Testis (tissue), 3 donors: ENCODE data around the gene BMAL1. TPM values are rescaled to one million over a fixed set of nuclear protein-coding genes. Genes with fewer than 3 reads are reported as not detected.
A peak's percentile ranks its signal among the peaks of the same experiment; 100 is the strongest.

ENCODE experiments used
- DNase-seq: peaks from one replicate; pipeline ENCODE4 v3.0.0-alpha.2; 2019
- H3K27ac ChIP-seq, 2 donors: fragments of 200-600 bp; sonication (generic); one replicate each; pipeline ENCODE4 v1.5.1; 2019
- H3K27me3 ChIP-seq: fragments of 200-600 bp; sonication (generic); one replicate; pipeline ENCODE4 v1.5.1; 2019
- H3K36me3 ChIP-seq: fragments of 200-600 bp; sonication (generic); one replicate; pipeline ENCODE4 v1.5.1; 2017; ENCODE audit warnings: low read depth; ENCODE audit errors: missing control alignments
- H3K4me1 ChIP-seq: fragments of 200-600 bp; sonication (generic); one replicate; pipeline ENCODE4 v1.5.1; 2019
- H3K4me3 ChIP-seq, 2 donors: fragments of 200-600 bp; sonication (generic); one replicate each; pipeline ENCODE4 v1.5.1; 2017 to 2019
- H3K9me3 ChIP-seq: fragments of 200-600 bp; sonication (generic); one replicate; pipeline ENCODE4 v1.5.1; 2017
- POLR2A ChIP-seq: fragments of 450-650 bp; IDR thresholded peaks from one replicate; pipeline ENCODE4 v1.6.1; 2017; ENCODE audit warnings: antibody characterized with exemption, mild to moderate bottlenecking, moderate library complexity
- WGBS, 2 donors: methylation state at CpG; one replicate each; pipeline ENCODE4 v1.1.5; 2018; 5-methylcytosine and 5-hydroxymethylcytosine counted together
- intact Hi-C: fragments of 100-400 bp; cut with DNase I; formaldehyde crosslinking; loops from one replicate; pipeline ENCODE4 v1.15.1; 2023; ENCODE audit warnings: low total_unique reads
- polyA plus RNA-seq: library from polyadenylated mRNA; stranded (reverse); fragments of 350-450 nt; fragmentation: Illumina TruSeq; extraction: RNeasy Lipid Tissue Mini Kit (QIAGEN cat#74804); gene quantifications from one replicate; pipeline ENCODE4 v1.2.3, GENCODE V29; 2014; ENCODE audit warnings: low read depth, low replicate concordance; ENCODE audit not compliant: insufficient read depth
- total RNA-seq, 2 donors: library from RNA; depleted of rRNA; stranded (reverse); fragments of >200 nt; gene quantifications; one replicate each; pipeline ENCODE4 v1.2.3, GENCODE V29; 2016
- TF ChIP-seq, protein P1 (sequence below), 3 experiments: fragments of 450-650 bp in 2 of 3; fragments of 200-600 bp in 1 of 3; sonication (generic) in 1 of 3; IDR thresholded peaks; one replicate each; pipeline ENCODE4 v1.5.1; 2016 to 2019; ENCODE audit warnings: antibody characterized with exemption in 3 of 3, mild to moderate bottlenecking in 2 of 3, moderate library complexity in 1 of 3

The BMAL1 gene
- total and polyA plus RNA-seq, 3 donors from 2014 or later: 21.5 to 40.3 (median 35.7) TPM

DNA sequence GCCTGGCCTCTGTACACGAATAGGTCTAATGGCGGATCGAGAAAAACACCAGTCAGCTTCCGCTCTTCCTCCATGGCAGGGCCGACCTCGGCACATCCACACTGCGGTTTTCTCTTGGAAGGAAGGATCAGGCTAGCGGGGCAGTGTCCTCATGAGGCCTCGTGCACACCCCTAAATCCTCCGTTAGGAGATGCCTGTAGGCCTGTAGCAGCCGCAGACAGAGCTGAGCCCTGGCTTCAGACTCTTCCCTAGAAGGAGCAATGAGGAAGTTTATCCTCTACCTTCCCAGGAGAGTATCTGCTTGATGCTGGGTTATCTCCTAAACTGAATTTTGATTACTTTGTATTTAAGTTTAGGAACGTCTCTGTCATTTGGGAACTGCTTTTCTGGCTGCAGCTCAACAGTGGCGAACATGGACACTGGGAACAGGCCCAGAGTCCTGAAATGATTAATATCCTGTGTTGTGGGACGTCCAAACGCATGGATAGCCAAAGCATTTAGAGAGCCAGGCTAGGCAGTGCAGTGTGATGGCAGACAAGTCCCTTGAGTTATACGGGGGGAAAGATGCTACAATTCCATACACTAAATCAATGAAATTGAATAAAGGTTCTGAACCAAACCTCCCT lies 16.5 kb upstream of the BMAL1 start:
- TF ChIP-seq, protein P1, sequence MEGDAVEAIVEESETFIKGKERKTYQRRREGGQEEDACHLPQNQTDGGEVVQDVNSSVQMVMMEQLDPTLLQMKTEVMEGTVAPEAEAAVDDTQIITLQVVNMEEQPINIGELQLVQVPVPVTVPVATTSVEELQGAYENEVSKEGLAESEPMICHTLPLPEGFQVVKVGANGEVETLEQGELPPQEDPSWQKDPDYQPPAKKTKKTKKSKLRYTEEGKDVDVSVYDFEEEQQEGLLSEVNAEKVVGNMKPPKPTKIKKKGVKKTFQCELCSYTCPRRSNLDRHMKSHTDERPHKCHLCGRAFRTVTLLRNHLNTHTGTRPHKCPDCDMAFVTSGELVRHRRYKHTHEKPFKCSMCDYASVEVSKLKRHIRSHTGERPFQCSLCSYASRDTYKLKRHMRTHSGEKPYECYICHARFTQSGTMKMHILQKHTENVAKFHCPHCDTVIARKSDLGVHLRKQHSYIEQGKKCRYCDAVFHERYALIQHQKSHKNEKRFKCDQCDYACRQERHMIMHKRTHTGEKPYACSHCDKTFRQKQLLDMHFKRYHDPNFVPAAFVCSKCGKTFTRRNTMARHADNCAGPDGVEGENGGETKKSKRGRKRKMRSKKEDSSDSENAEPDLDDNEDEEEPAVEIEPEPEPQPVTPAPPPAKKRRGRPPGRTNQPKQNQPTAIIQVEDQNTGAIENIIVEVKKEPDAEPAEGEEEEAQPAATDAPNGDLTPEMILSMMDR (IDR thresholded peaks at IDR 0.05): no peak
- no peak for TF ChIP-seq POLR2A
- DNase-seq: peak; percentile 26
- intact Hi-C loops: no loop called here

DNA sequence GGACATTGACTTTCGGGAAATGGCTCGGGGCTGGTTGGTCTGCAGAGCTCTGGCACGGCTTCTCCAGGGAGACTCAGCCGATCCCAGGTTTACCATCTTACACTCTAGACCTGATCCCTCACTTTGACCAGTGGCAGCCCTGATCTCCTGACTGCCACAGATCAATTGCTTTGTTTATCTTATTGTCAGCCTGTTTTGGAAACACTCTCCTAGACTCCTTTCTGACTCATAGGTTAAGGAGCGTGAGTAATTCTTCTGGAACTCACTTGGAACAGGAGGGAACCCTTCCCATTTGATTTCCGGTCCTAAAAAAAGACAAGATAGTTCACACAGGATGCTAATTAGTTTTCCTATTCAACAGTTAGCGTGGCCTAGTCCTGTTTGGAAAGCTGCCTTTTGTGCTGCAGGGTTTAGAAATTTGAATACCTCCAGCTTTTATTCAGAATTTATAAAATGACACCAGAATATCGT lies 16.0 kb upstream of the BMAL1 start:
- intact Hi-C loops: no loop called here
- no peak for TF ChIP-seq POLR2A
- TF ChIP-seq, protein P1 (IDR thresholded peaks at IDR 0.05): no peak
- Histone ChIP-seq H3K9me3 (no peaks in the 10 kb centered on the region), H3K27ac (peak overlapping the region in 1 of 2 donors; percentile 16), H3K36me3 (no peaks in the 10 kb centered on the region), H3K27me3 (no peaks in the 10 kb centered on the region), H3K4me1 (peaks cover 13% of the 10 kb centered on the region), H3K4me3 (no peak overlapping the region)
- DNase-seq: no peak
- WGBS, 2 donors: 33 to 40% methylated on average over 8 of the region's 8 CpGs

More for the DNA sequence above, 16.5 kb upstream of the BMAL1 start:
- no peaks in the 10 kb centered on the region for H3K36me3 ChIP-seq
- no peak overlapping the region for H3K4me3 ChIP-seq
- no peaks in the 10 kb centered on the region for H3K27me3 ChIP-seq
- peaks cover 13% of the 10 kb centered on the region for H3K4me1 ChIP-seq
- H3K27ac ChIP-seq: peak overlapping the region in 1 of 2 donors; percentile 16
- H3K9me3 ChIP-seq: no peaks in the 10 kb centered on the region
- WGBS, 2 donors: 38 to 60% methylated on average over 16 of the region's 16 CpGs

DNA sequence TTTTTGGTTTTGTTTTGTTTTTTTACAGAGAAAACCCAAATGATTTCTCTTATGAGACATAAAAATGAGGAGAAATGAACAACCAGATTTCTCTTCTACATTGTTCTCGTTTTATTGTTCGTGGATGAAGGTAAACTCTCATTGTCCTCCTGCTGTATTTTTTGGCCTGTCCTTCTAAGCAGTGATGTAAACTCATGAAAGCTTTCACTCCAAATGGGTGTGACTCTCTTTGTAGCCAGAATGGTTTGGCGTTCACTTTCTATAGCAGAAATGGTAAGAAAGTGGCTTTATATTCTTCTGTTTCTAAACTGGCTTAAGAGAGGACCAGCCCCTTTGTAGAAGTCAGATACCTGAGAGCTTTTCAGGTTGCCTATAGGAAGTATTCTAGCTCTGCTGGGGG lies 15.5 kb upstream of the BMAL1 start:
- Histone ChIP-seq H3K4me3 (no peak overlapping the region), H3K36me3 (no peaks in the 10 kb centered on the region), H3K27ac (peak overlapping the region in 1 of 2 donors; percentile 15), H3K9me3 (no peaks in the 10 kb centered on the region), H3K27me3 (no peaks in the 10 kb centered on the region), H3K4me1 (peaks cover 13% of the 10 kb centered on the region)
- DNase-seq: no peak
- intact Hi-C loops: no loop called here
- WGBS, 2 donors: 61 to 78% methylated on average over 3 of the region's 3 CpGs
- TF ChIP-seq POLR2A: no peak
- TF ChIP-seq, protein P1 (IDR thresholded peaks at IDR 0.05): no peak

DNA sequence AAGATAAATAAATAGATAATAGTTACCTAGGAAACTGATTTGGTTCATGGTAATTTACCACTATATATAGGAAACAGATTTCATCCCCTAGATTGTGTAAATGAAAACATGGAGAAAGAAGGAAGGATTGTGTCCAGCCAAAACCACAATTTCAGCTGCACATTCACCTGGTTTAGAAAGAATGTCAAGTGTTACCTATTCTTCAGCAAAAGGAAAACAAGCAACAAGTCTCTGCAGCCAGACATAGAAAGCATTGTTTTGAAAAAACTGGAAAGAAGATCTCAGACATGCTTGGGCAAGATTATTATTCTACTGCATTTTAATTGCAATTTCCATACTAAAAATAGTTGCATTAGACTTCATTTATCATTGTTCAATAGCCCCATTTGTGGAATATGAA lies 8.8 kb upstream of the BMAL1 start:
- no peaks in the 10 kb centered on the region for H3K36me3 ChIP-seq
- no peaks in the 10 kb centered on the region for H3K9me3 ChIP-seq
- no peaks in the 10 kb centered on the region for H3K27me3 ChIP-seq
- H3K4me3 ChIP-seq: no peak overlapping the region
- TF ChIP-seq, protein P1 (IDR thresholded peaks at IDR 0.05): no peak
- TF ChIP-seq POLR2A: no peak
- no peak for DNase-seq
- H3K4me1 ChIP-seq: no peaks in the 10 kb centered on the region
- no peak overlapping the region for H3K27ac ChIP-seq
- intact Hi-C loops: no loop called here

DNA sequence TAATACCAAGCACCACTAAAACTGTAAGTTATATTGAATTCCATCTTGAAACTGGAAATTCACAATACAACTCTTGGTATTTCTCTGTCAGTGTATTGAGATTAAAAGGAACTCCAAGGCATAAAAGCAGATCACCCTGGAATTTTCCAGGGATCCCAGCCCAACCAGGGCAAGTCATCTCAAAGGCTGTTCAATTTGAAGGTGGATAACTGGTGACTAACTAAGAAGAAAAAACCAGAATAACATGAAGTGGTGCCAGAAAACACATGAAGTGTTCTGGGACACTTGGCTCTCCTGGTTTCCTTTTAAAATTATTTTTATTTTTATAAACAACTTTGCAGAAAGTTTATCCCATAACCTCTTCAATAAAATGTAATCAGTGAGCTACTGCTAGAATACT lies 7.8 kb upstream of the BMAL1 start:
- Histone ChIP-seq H3K27ac (no peak overlapping the region), H3K4me1 (no peaks in the 10 kb centered on the region), H3K4me3 (no peak overlapping the region), H3K36me3 (no peaks in the 10 kb centered on the region), H3K9me3 (no peaks in the 10 kb centered on the region), H3K27me3 (no peaks in the 10 kb centered on the region)
- TF ChIP-seq, protein P1 (IDR thresholded peaks at IDR 0.05): no peak
- TF ChIP-seq POLR2A: no peak
- intact Hi-C loops: no loop called here
- DNase-seq: no peak
